ENCODE results near the gene GTF2B. TPM values are rescaled to one million over a fixed set of nuclear protein-coding genes. Genes with fewer than 3 reads are reported as not detected.
A peak's percentile ranks its signal among the peaks of the same experiment; 100 is the strongest.

The GTF2B gene
- total and polyA plus RNA-seq, 2 donors from 2014 or later = 24.3 to 33.0 TPM

- FAIRE-seq (no peak), DNase-seq (no peak)
- no peak for TF ChIP-seq CTCF (IDR thresholded peaks at IDR 0.05; ENCODE audit: borderline replicate concordance, extremely low read depth, insufficient read depth)
- no peaks in the 10 kb centered on the region for H3K27me3 ChIP-seq (ENCODE audit: control insufficient read depth, insufficient read depth, low read length)
- H3K9ac ChIP-seq (ENCODE audit: low read length in 3 of 3) = no peak overlapping the region
- H3K4me1 ChIP-seq (ENCODE audit: control insufficient read depth in 2 of 3, insufficient read depth in 2 of 3, low read depth in 1 of 3, low read length in 3 of 3) = no peaks in the 10 kb centered on the region
- intact Hi-C loops (cut with DNase I) = no loop called here
- H3K9me3 ChIP-seq (ENCODE audit: control insufficient read depth in 2 of 3, insufficient read depth in 1 of 3, low read length in 3 of 3) = no peaks in the 10 kb centered on the region
- no peak overlapping the region for H3K27ac ChIP-seq (ENCODE audit: low read depth in 2 of 2, low read length in 2 of 2)
- H3K36me3 ChIP-seq (ENCODE audit: control insufficient read depth in 2 of 3, insufficient read depth in 3 of 3, low read length in 3 of 3) = no peaks in the 10 kb centered on the region
- no peak overlapping the region for H3K4me3 ChIP-seq (ENCODE audit: low read length in 3 of 3)
Measured at GRCh38 chr1:88900883-88901282, 9.5 kb upstream of the GTF2B start.

GRCh38 chr1:88897070-88897730 lies 5.8 kb upstream of the GTF2B start:
- Histone ChIP-seq H3K36me3 (ENCODE audit: control insufficient read depth in 2 of 3, insufficient read depth in 3 of 3, low read length in 3 of 3) (no peaks in the 10 kb centered on the region), H3K27me3 (ENCODE audit: control insufficient read depth, insufficient read depth, low read length) (no peaks in the 10 kb centered on the region), H3K4me3 (ENCODE audit: low read length in 3 of 3) (no peak overlapping the region), H3K9me3 (ENCODE audit: control insufficient read depth in 2 of 3, insufficient read depth in 1 of 3, low read length in 3 of 3) (no peaks in the 10 kb centered on the region), H3K9ac (ENCODE audit: low read length in 3 of 3) (no peak overlapping the region), H3K4me1 (ENCODE audit: control insufficient read depth in 2 of 3, insufficient read depth in 2 of 3, low read depth in 1 of 3, low read length in 3 of 3) (no peaks in the 10 kb centered on the region), H3K27ac (ENCODE audit: low read depth in 2 of 2, low read length in 2 of 2) (no peak overlapping the region)
- FAIRE-seq (no peak), DNase-seq (no peak)
- TF ChIP-seq CTCF (IDR thresholded peaks at IDR 0.05; ENCODE audit: borderline replicate concordance, extremely low read depth, insufficient read depth) = no peak
- intact Hi-C loops (cut with DNase I) = no loop called here

- Histone ChIP-seq H3K4me1 (ENCODE audit: control insufficient read depth in 2 of 3, insufficient read depth in 2 of 3, low read depth in 1 of 3, low read length in 3 of 3) (peaks cover 0 to 13% (median 8%) of the 10 kb centered on the region in 3 donors), H3K36me3 (ENCODE audit: control insufficient read depth in 2 of 3, insufficient read depth in 3 of 3, low read length in 3 of 3) (no peaks in the 10 kb centered on the region), H3K27ac (ENCODE audit: low read depth in 2 of 2, low read length in 2 of 2) (no peak overlapping the region), H3K9ac (ENCODE audit: low read length in 3 of 3) (no peak overlapping the region), H3K4me3 (ENCODE audit: low read length in 3 of 3) (peak overlapping the region in 2 of 3 donors; percentile 13 to 89), H3K9me3 (ENCODE audit: control insufficient read depth in 2 of 3, insufficient read depth in 1 of 3, low read length in 3 of 3) (no peaks in the 10 kb centered on the region), H3K27me3 (ENCODE audit: control insufficient read depth, insufficient read depth, low read length) (no peaks in the 10 kb centered on the region)
- FAIRE-seq = no peak
- intact Hi-C loops (cut with DNase I) = no loop called here
- no peak for TF ChIP-seq CTCF (IDR thresholded peaks at IDR 0.05; ENCODE audit: borderline replicate concordance, extremely low read depth, insufficient read depth)
- DNase-seq = peak in 2 of 5 donors; percentile 9 to 35
Measured at GRCh38 chr1:88892357-88892877, 1.1 kb upstream of the GTF2B start.

Data from kidney (tissue), 14 donors.